Activated CD4-positive, alpha-beta T cell treated with anti-CD3 and anti-CD28 coated beads for 48 hours (primary cell): Measurements from ENCODE around the gene IRX3.

Source experiments
- DNase-seq: peaks from one replicate; pipeline ENCODE4 v3.0.0-alpha.2; 2020

The IRX3 gene

GRCh38 chr16:54290833-54291655 is 4.5 kb upstream of the IRX3 start:
- no peak for DNase-seq

- DNase-seq: no peak
These were observed 3.6 kb upstream of the IRX3 start for GRCh38 chr16:54289945-54290832.

DNA sequence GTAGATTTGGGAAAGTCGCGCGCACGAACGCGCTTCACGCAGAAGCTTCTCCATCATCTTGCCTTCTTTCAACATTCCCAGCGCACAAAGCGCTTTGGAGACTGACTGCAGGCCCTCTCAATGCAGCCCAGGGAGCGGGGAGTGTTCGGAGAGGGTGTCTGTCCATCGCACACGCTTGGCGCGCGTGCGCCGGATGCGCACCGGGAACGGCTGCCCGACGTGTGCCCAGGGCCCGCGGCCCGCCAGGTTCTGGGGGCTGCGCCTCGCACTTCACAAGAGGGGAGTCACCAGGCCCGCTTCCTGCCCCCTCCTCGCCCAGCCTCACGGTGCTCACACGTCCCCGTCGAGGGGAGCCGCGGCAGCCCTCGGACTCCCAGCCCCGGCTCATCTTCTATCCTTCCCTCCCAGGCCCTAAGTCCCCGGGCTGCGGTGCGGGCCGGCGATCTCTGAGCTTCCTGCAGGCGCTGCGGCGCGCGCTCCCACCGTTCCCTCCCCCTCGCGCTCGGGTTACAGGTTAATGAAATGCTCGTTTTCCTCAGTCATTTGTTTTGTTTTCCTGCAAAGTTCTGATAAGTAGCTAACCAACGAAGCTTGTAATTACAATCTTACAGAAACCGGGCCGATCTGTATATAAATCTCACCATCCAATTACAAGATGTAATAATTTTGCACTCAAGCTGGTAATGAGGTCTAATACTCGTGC is 2.8 kb upstream of the IRX3 start:
- DNase-seq: no peak

- no peak for DNase-seq
These were observed 2.3 kb upstream of the IRX3 start for GRCh38 chr16:54288835-54289241.

DNA sequence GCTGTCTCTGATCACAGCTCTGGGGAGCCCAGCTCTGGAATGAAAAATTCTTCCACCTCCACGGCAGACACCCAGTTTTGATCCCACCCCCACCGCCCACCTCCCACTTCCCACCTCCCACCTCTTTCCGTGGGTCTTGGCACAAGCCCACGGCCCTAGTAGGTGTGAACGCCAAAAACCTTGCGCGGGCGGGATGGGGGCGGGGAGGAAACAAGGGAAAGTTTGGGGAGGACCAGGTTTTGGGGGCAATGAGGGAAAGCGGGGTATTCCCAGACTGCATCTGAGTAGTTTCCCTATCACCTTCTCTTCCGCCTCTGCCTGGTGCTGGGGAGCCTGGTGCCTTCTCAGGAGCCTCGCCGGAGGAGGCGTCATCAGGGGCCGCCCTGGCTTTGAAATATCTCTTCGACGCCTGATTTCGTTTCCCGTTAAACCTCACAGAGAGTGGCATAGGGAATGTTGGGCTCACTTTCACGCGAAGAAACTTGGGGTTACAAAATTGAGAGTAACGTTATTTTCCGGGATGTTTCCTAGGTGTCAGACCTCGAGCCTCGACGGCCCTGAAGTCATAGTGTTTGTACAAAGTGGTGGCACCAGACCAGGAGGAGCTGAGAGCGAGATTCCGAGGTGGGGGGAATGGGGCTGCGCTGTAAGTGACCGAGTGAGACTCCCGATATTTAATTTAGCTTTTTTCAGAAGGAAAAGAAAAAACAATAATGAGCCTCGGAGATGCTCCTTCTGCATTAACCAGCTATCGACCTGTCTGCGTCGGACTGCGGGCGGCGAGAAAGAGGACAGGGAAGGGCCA is 1.6 kb upstream of the IRX3 start:
- no peak for DNase-seq

DNA sequence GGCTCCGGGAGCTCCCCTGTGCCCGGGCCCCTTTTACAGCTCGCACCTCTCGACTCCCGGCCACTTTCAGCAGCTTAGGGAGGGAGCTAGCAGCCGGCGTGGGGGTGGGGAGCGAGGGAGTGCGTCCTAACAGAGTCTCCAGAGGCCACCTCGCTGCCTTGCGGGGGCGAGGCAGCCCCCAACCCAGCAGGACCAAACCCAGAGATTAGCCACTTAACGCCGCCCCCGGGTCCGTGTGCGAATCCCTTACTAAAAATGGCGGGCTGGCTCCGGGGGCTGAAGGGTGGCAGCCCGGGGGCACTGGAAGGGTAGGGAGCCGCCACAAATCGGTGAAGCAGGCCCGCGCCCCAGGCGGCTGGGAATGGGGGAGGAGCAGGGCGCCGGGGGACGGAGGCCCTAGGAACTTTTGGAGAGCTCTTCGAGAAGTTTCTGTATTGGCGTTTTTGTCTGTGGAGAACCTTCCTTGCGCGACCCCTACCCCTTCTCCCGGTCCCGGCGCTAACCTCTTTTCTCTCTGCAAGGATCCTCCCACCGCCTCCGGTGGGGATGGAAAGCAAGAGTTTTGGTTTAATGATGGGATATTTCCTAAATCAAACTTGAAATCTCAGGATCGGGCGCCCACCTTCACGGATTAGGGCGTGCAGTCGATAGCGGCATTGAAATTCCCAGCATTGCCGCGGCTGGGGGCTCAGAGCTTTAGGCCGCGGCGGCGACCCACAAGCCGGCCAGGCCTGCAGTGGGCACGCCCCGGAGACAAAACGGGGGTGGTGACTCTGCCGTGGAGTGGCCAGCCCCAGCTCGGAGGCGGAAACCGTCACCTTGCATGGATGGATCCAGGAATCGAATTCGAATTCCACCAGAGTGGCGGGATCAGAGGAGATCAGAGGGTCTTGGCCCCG is 793 bp upstream of the IRX3 start:
- no peak for DNase-seq

GRCh38 chr16:54286090-54286365 is 559 bp downstream of the IRX3 start:
- no peak for DNase-seq

- DNase-seq: no peak
These were observed 1.0 kb downstream of the IRX3 start for GRCh38 chr16:54285414-54286089.

GRCh38 chr16:54284931-54285413 is 1.6 kb downstream of the IRX3 start:
- DNase-seq: no peak

- DNase-seq: no peak
These were observed 2.2 kb downstream of the IRX3 start for GRCh38 chr16:54284319-54284930.

DNA sequence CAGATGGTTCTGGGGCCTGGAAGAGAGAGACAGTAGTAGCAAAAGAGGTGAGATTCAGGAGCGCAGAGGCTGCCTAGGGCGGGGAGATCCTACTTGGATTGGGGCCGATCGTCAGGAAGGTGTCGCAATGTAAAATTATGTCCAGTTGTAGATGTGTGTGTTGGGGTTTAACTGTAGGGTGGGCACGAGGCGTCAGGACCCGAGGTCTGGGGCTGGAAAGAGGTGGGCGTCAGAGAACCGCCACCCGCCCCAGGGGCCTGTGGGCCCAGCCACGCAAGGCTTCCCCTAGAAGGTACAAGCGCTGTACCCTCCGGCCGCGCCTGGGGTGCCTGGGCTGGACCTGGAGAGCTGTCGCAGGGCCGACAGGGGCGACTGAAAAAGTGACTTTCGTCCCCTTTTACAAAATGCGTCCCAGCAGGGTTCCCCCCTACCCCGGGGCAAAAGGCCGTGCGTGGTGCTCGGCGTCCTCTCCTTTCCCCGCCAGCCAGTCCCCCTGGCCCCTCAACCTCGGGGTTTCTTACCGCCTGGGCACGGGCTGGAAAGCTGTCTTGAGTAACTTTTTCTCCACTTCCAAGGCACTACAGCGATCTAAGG is 2.8 kb downstream of the IRX3 start:
- no peak for DNase-seq

GRCh38 chr16:54282928-54283724 is 3.5 kb downstream of the IRX3 start:
- no peak for DNase-seq

GRCh38 chr16:54282202-54282927 is 4.2 kb downstream of the IRX3 start:
- DNase-seq: peak; percentile 61

DNA sequence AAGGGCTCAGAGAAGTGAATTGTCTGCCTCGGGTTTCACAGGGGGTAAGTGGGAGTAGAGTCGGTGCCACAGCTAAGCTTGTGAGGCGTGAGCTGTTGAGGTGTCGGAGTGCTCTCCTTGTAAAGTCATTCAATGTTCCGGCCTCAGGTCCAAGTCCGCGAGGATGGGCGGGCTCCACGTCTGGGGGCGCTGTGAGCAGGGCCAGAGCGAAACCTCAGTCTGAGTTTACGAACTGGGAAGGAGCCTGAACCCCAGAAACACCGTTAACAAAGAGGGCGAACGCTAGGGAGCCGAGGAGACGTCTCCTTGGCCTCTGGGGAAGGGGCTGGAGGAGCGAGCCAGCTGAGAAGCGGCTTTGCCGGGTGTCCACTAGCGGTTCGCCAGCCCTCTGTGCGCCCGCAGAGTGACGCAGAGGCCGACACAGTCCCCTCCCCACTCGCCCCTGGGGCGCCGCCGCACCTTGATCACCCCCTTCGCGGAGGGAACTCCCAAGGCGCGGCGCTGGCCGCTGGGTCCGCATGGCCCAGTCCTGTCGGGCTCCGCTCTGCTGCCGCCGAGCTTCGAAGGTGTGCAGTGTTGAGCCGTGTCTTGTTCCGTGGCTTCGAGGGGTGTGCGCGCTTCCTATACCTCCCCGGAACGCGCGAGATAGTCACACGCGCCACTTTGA is 4.9 kb downstream of the IRX3 start:
- no peak for DNase-seq

GRCh38 chr16:54280751-54281150 is 5.8 kb downstream of the IRX3 start:
- no peak for DNase-seq

DNA sequence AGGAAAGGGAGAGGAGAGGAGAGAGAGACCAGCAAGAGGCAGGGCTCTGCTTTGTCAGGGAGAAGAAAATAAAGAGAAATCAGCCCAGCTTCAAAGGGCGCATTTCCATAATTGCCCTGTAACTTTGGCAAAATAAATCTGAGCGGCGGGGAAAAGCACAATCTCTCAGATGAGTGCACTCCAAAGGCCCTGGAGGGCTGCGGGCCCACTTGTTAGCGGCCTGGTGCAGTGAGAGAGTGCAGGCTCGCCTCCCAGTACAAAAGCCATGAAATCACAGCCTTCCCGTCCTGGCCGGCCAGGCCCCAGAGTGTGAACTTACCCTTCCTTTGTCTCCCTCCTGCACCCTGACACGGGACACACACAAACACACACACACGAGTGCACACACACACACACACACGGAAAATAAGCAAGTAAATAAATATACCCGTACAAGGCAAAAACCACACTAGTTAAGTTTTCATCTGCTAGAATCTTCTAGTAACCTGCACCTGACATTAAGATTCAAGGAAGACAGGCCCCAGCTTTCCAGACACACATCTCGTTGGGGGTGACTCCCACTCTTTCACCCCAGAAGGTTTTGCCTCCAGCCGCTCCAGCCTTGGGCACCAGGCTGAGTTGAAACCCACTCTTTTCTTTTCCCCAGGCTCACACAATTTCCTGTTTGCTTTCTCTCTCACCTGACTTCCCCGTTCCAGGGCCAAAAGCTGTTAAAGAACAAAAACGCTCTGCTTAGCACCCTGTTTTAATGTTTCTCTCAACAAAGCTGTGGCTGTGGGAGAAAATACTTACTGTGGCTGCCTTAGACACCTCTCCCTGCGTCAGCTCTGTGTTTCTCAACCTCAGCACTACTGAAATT is 8.5 kb downstream of the IRX3 start:
- DNase-seq: no peak

- DNase-seq: no peak
These were observed 10.6 kb downstream of the IRX3 start for GRCh38 chr16:54275956-54276355.
